Measurements from ENCODE around the gene CACNA1A. TPM values are rescaled to one million over a fixed set of nuclear protein-coding genes. Genes with fewer than 3 reads are reported as not detected.

CACNA1A gene
- total RNA-seq, 1 experiment from 2014 or later, result 0.56 TPM

GRCh38 chr19:13505164-13505695 lies 1.0 kb downstream of the CACNA1A start:
- no peak for DNase-seq
- peaks cover 3% of the 10 kb centered on the region; the same call in 1 of the 2 replicates for H3K9me3 ChIP-seq
- no peak overlapping the region for H3K4me3 ChIP-seq
- H3K36me3 ChIP-seq, result no peaks in the 10 kb centered on the region
- H3K27me3 ChIP-seq, result peaks cover 90% of the 10 kb centered on the region

DNA sequence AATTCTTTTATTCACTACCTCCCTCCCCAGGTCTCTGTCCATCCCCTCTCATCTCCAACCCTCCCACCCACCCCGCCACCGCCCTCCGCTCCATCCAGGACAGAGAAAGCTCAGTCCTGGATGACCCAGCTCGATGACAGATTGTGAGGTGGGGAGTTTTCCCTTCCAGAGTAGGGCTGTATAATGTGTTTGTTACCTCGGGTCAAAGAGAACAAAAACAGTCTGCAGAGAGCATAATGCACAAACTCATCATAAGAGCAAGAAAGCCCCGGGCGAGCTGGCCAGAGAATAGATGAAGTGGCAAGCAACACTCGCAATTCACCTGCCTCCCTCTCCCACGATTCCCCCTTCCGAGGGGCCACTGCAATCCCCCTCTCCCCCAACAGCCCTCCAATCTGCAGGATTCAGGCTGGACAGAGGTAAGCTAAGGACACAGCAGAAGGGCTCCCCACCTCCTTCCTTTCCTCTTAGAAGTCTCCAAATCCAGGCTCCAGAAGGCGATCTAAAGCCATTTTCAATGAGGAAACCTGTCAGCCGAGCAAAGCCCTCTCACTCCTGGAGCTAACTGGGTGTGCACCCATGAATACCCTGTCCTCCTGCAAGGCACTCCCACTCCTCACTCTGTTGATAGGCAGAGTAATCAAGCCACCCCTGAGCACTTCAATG lies 2.6 kb downstream of the CACNA1A start:
- Histone ChIP-seq H3K27me3 (peaks cover 89% of the 10 kb centered on the region), H3K9me3 (no peaks in the 10 kb centered on the region)

GRCh38 chr19:13502231-13502630 lies 4.0 kb downstream of the CACNA1A start:
- H3K27me3 ChIP-seq, result peaks cover 84% of the 10 kb centered on the region
- H3K36me3 ChIP-seq, result no peaks in the 10 kb centered on the region
- no peak overlapping the region for H3K4me3 ChIP-seq
- no peaks in the 10 kb centered on the region for H3K9me3 ChIP-seq
- DNase-seq, result no peak

More for the DNA sequence above, 2.6 kb downstream of the CACNA1A start:
- H3K4me3 ChIP-seq, result no peak overlapping the region
- DNase-seq, result no peak
- H3K36me3 ChIP-seq, result no peaks in the 10 kb centered on the region

- no peaks in the 10 kb centered on the region for H3K36me3 ChIP-seq
- DNase-seq, result no peak
- H3K4me3 ChIP-seq, result no peak overlapping the region
- H3K9me3 ChIP-seq, result no peaks in the 10 kb centered on the region
- H3K27me3 ChIP-seq, result peaks cover 78% of the 10 kb centered on the region
Measured at GRCh38 chr19:13499692-13500091, 6.6 kb downstream of the CACNA1A start.

- Histone ChIP-seq H3K9me3 (no peaks in the 10 kb centered on the region), H3K27me3 (peaks cover 43% of the 10 kb centered on the region), H3K4me3 (no peak overlapping the region), H3K36me3 (no peaks in the 10 kb centered on the region)
- DNase-seq, result no peak
Measured at GRCh38 chr19:13493516-13494310, 12.6 kb downstream of the CACNA1A start.

- no peak for DNase-seq
- no peak overlapping the region for H3K4me3 ChIP-seq
- H3K36me3 ChIP-seq, result no peaks in the 10 kb centered on the region
- H3K27me3 ChIP-seq, result peaks cover 45% of the 10 kb centered on the region
- H3K9me3 ChIP-seq, result no peaks in the 10 kb centered on the region
Measured at GRCh38 chr19:13492128-13492527, 14.2 kb downstream of the CACNA1A start.

DNA sequence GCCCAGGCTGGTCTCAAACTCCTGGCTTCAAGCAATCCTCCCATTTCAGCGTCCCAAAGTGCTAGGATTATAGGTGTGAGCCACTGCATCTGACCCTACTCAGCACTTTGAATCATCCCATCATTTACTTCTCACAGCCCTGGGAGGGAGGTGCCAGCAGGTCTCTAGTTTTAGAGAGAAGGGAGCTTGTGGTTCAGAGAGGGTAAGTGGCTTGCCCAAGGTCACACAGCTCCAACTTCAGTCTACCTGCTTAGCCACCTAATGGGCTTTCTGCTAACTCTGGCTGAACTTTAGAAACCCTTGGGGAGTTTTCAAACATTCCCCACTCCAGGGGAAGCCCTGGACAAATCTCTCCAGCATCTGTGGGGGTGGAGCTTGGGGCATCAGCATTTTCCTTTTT lies 18.3 kb downstream of the CACNA1A start:
- no peaks in the 10 kb centered on the region; the same call in 1 of the 2 replicates for H3K36me3 ChIP-seq
- peaks cover 65% of the 10 kb centered on the region for H3K27me3 ChIP-seq
- H3K9me3 ChIP-seq, result peaks cover 10% of the 10 kb centered on the region
- H3K4me3 ChIP-seq, result no peak overlapping the region
- DNase-seq, result no peak

DNA sequence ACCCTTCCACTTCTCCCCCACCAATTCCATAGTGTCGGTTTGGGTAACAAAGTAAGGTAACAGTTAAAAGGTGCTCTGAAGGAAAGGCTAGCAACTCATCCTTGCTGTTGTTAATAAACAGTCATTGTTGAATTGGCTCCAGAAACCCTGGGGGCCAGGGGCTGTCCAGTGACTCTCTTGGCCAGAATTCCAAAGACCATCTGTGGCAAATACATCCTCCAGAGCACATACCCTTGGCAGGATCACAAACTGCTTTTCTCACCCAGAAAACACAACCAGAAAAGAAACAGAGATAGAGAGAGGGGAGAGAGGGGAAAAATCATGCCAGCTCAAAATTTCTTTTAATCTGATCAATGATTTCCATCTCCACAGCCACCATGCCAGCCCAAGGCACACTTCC lies 22.1 kb downstream of the CACNA1A start:
- Histone ChIP-seq H3K36me3 (no peaks in the 10 kb centered on the region; the same call in 1 of the 2 replicates), H3K4me3 (no peak overlapping the region), H3K9me3 (peaks cover 13% of the 10 kb centered on the region), H3K27me3 (peaks cover 65% of the 10 kb centered on the region)
- DNase-seq, result no peak

GRCh38 chr19:13483215-13483614 lies 23.1 kb downstream of the CACNA1A start:
- Histone ChIP-seq H3K36me3 (no peaks in the 10 kb centered on the region; the same call in 1 of the 2 replicates), H3K9me3 (peaks cover 13% of the 10 kb centered on the region), H3K4me3 (no peak overlapping the region), H3K27me3 (peaks cover 64% of the 10 kb centered on the region)
- no peak for DNase-seq

GRCh38 chr19:13478576-13478975 lies 27.7 kb downstream of the CACNA1A start:
- DNase-seq, result no peak
- H3K4me3 ChIP-seq, result no peak overlapping the region
- H3K36me3 ChIP-seq, result no peaks in the 10 kb centered on the region; the same call in 1 of the 2 replicates
- H3K27me3 ChIP-seq, result peaks cover 54% of the 10 kb centered on the region
- H3K9me3 ChIP-seq, result peaks cover 36% of the 10 kb centered on the region

DNA sequence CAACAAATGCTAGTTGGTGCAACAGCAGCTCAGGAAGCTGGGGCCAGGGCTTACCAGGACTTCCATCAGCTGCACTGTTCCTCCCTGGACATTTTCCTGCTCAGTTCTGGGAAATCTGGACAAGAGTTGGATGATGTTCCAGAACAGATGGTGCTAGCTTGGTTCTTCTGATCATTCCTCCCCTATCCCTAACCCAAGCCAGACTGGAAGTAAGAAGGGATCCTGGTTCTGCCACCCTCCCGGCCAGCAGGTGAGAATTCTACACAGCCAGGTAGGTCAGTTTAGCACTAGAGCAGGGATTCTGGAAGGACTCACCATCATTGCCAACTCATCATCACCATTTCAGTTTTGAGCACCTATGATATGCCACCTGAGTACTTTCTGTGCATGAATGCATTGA lies 30.2 kb downstream of the CACNA1A start:
- no peak for DNase-seq
- H3K27me3 ChIP-seq, result peaks cover 57% of the 10 kb centered on the region

GRCh38 chr19:13475044-13475443 lies 31.2 kb downstream of the CACNA1A start:
- H3K27me3 ChIP-seq, result peaks cover 58% of the 10 kb centered on the region
- H3K9me3 ChIP-seq, result peaks cover 27% of the 10 kb centered on the region
- no peak for DNase-seq
- H3K4me3 ChIP-seq, result no peak overlapping the region
- no peaks in the 10 kb centered on the region for H3K36me3 ChIP-seq

More for the DNA sequence above, 30.2 kb downstream of the CACNA1A start:
- H3K36me3 ChIP-seq, result no peaks in the 10 kb centered on the region
- no peak overlapping the region for H3K4me3 ChIP-seq
- peaks cover 27% of the 10 kb centered on the region for H3K9me3 ChIP-seq

- Histone ChIP-seq H3K36me3 (no peaks in the 10 kb centered on the region), H3K27me3 (peaks cover 54% of the 10 kb centered on the region), H3K9me3 (0 out of 2 replicates have a peak, but pooled peaks cover 3% of the 10 kb centered on the region), H3K4me3 (no peak overlapping the region)
- DNase-seq, result no peak
Measured at GRCh38 chr19:13466697-13467096, 39.6 kb downstream of the CACNA1A start.

GRCh38 chr19:13463296-13463695 lies 43.0 kb downstream of the CACNA1A start:
- Histone ChIP-seq H3K36me3 (no peaks in the 10 kb centered on the region), H3K9me3 (no peaks in the 10 kb centered on the region), H3K4me3 (no peak overlapping the region), H3K27me3 (peaks cover 62% of the 10 kb centered on the region)
- peak; percentile 43 for DNase-seq

GRCh38 chr19:13461536-13461935 lies 44.7 kb downstream of the CACNA1A start:
- no peak for DNase-seq
- peaks cover 66% of the 10 kb centered on the region for H3K27me3 ChIP-seq
- H3K36me3 ChIP-seq, result no peaks in the 10 kb centered on the region
- H3K4me3 ChIP-seq, result no peak overlapping the region
- no peaks in the 10 kb centered on the region for H3K9me3 ChIP-seq

DNA sequence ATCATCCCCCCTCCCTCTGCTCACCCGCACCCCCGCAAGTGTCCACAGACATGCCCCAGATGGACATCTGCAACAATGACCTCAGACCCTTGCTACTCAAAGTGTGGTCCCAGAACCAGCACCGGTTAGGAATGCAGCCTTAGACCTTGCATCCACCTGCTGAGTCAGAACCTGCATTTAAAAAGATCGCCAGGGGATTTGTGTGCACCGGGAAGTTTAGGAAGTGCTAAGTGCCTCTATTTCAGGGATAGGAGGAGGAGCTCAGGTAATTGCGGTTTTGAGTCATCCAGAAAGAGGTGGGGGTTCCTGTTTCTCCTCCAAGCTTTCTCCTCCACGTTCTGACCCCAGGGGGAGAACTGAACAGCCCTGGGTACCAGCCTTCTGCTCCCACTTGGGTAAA lies 46.2 kb downstream of the CACNA1A start:
- H3K36me3 ChIP-seq, result no peaks in the 10 kb centered on the region
- H3K27me3 ChIP-seq, result peaks cover 65% of the 10 kb centered on the region
- no peaks in the 10 kb centered on the region for H3K9me3 ChIP-seq
- no peak for DNase-seq
- no peak overlapping the region for H3K4me3 ChIP-seq

GRCh38 chr19:13459351-13459750 lies 46.9 kb downstream of the CACNA1A start:
- DNase-seq, result no peak
- Histone ChIP-seq H3K36me3 (no peaks in the 10 kb centered on the region), H3K27me3 (peaks cover 72% of the 10 kb centered on the region), H3K4me3 (no peak overlapping the region), H3K9me3 (no peaks in the 10 kb centered on the region)

Measured in MG63 (cell line).